Activated gamma-delta T cell treated with anti-CD3 and anti-CD28 coated beads, Interleukin-2, amount 50 U/mL, for 16 hours (primary cell): ENCODE measurements around the gene EFCAB10.
"Not testable (repeated sequence)": the region's sequence is repeated elsewhere in the genome, so short reads cannot be mapped to it uniquely, and the experiment has no call there.

Experiments
- DNase-seq: peaks from one replicate; pipeline ENCODE4 v3.0.0-alpha.2; 2020; ENCODE audit warnings: low read depth

Gene EFCAB10

DNA sequence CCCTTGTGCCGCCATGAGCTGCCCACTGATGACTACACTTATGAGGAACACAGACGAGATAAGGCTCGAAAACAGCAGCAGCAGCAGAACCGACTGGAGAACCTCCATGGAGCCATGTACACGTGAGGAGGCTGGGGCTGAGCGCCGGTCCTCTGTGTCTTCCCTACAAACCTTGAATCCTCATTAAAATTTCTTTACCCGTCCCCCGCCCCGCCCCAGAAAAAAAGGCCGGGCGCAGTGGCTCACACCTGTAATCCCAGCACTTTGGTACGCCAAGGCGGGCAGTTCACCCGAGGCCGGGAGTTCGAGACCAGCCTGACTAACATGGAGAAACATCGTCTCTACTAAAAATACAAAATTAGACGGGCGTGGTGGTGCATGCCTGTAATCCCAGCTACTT is 50.7 kb downstream of the EFCAB10 start:
- no peak for DNase-seq

DNA sequence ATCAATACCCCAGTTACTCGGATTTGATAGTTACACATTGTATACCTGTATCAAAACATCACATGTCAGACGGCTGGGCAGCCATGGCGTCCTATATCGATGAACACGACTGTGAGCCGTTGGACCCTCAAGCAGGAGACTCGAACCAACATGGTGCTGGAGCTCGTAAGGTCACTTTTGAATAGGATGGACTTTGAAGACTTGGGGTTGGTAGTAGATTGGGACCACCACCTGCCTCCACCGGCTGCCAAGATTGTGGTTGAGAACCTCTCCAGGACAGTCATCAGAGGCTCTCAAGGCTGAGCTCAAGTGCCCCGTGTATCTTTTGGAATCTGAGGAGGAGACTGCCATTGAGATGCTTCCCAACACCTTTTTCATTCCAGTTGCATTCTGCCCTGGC is 51.2 kb downstream of the EFCAB10 start:
- DNase-seq: no peak

DNA sequence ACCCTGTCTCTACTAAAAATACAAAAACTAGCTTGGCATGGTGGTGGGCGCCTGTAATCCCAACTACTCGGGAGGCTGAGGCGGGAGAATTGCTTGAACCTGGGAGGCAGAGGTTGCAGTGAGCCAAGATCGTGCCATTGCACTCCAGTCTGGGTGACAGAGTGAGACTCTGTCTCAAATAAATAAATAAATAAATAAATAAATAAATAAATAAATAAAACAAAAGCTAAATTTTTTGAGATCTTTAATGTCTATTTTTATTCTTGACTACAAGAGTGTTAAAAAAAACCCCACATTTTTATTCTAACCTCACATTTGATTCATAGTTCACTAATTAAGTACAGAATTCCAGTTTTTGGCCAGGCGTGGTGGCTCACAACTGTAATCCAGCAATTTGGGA is 53.6 kb downstream of the EFCAB10 start:
- not testable (repeated sequence) for DNase-seq

DNA sequence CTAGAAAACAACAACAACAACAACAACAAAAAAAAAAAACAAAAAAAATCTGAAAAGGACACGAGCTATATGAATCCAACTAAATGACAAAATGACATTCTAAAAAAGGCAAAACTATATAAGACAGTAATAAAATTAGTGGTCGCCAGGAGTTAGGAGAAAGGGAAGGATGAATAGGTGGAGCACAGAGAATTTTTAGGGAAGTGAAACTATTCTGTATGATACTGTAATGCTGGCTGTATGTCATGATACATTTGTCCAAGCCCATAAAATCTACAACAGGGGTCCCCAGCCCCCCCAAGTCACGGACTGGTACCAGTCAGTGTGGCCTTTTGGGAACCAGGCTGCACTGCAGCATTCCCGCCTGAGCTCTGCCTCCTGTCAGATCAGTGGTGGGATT is 56.5 kb downstream of the EFCAB10 start:
- no peak for DNase-seq

DNA sequence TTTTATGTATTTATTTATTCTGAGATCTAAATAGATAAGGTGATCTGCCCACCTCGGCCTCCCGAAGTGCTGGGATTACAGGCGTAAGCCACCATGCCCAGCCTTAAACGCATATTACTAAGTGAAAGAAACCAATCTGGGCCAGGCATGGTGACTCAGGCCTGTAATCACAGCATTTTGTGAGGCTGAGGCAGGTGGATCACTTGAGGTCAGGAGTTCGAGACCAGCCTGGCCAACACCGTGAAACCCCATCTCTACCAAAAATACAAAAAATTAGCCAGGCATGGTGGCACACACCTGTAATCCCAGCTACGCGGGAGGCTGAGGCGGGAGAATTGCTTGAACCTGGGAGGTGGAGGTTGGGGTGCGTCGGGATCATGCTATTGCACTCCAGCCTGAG is 56.9 kb downstream of the EFCAB10 start:
- not testable (repeated sequence) for DNase-seq

DNA sequence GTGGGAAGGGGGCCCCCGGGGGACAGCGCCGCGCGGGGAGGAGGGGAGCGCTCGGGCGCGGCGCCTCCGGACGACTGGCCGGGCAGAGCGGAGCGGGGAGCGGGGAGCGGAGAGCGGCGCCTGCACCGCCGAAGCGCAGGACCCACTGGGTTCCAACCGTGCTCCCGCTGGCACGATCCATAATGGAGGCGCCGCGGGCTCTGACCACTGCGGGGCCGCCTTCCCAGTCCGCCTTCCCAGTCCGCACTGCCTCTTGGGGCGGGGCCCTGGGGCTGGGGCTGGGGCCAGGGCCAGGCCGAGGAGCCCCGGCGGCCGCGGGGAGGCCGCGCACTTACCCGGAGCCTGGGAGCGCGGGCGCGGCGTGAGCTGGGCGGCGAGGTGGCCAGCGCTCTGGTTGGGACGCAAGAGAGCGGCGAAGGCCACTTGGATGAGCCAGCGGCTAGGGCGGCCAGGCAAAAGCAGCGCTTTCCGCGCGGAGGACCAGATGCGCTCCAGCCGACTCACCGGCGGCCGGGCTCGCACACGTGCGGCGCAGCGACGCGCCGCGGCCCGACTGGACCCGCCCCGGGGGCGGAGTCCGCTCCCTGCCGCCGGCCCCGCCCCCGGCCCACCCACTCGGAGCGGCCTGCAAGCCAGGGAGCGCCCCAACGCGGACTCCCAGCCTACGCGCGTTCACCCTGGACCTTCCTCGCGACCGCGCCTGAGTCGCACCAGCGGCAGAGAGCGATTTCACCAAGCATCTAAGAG is 59.4 kb downstream of the EFCAB10 start, which contains the start of gene PUS7:
Gene PUS7, minus strand, starts transcription at position 555 of the 747 bp plus-strand sequence. CDS start 13,759 bp downstream, outside the sequence.
- DNase-seq: peak; percentile 64

DNA sequence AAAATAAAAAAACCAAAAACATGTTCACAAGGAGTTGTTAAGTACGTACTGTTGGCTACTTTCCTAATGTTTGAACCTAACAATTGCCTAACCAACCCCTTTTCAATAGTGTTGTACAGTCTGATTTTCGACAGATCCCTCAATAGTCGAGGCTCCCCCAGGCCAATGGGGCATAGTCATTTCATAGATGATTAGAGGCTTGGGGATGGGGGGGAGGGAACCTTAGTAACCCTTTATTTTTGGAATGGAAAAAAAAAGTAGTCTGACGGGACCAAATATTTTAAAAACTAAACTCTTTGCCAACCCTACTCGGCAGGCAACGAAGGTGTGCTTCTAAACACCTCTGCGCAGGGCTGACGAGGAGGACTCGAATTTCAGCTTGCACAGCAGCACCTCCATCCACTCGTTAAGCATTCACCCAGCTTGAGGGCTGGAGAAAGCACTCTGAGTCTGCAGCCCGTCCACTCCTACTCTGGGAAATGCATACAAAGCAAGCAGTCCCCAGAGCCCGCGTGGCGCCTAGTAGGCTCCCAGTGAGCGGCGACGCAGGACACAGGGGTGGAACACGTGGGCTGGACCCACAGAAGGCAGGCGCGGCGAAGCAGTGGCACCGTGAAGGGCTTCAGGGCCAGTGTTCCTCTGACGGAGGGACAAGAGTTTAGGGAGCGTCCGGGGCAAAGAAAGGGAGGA is 60.1 kb downstream of the EFCAB10 start:
- DNase-seq: no peak

DNA sequence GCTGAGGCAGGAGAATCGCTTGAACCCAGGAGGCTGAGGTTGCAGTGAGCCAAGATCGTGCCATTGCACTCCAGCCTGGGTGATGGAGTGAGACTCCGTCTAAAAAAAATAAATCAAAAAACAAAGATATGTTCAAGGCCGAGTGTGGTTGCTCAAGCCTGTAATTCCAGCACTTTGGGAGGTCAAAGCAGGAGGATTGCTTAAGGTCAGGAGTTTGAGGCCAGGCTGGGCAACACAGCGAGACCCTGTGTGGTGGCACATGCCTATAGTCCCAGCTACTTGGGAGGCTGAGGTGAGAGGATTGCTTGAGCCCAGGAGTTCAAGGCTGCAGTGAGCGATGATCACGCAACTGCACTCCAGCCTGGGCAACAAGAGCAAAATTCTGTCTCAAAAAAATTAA is 60.7 kb downstream of the EFCAB10 start:
- not testable (repeated sequence) for DNase-seq

DNA sequence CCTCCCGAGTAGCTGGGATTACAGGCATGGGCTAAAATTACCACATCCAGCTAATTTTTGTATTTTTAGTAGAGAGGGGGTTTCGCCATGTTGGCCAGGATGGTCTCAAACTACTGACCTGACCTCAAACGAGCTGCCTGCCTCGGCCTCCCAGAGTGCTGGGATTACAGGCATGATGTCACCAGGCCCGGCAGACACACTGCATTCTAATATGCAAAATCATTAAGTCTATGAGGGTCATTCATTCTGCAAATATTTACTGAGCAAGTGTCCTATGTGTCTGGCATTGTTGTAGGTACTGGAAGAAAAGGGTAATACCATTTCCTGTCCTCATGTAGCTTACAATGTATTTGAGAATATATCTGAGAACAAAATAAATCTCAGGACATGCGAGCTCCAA is 61.9 kb downstream of the EFCAB10 start:
- DNase-seq: no peak

DNA sequence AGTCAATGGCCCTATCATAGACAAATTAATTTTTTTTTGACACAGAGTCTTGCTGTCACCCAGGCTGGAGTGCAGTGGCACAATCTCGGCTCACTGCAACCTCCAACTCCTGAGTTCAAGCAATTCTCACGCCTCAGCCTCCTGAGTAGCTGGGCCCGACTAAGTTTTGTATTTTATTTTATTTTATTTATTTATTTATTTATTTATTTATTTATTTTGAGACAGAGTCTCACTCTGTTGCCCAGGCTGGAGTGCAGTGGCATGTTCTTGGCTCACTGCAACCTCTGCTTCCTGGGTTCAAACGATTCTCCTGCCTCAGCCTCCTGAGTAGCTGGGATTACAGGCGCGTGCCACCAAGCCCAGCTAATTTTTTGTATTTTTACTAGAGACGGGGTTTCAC is 65.7 kb downstream of the EFCAB10 start:
- DNase-seq: not testable (repeated sequence)
